Measurements from ENCODE around the gene ZSWIM9.

ZSWIM9 gene

DNA sequence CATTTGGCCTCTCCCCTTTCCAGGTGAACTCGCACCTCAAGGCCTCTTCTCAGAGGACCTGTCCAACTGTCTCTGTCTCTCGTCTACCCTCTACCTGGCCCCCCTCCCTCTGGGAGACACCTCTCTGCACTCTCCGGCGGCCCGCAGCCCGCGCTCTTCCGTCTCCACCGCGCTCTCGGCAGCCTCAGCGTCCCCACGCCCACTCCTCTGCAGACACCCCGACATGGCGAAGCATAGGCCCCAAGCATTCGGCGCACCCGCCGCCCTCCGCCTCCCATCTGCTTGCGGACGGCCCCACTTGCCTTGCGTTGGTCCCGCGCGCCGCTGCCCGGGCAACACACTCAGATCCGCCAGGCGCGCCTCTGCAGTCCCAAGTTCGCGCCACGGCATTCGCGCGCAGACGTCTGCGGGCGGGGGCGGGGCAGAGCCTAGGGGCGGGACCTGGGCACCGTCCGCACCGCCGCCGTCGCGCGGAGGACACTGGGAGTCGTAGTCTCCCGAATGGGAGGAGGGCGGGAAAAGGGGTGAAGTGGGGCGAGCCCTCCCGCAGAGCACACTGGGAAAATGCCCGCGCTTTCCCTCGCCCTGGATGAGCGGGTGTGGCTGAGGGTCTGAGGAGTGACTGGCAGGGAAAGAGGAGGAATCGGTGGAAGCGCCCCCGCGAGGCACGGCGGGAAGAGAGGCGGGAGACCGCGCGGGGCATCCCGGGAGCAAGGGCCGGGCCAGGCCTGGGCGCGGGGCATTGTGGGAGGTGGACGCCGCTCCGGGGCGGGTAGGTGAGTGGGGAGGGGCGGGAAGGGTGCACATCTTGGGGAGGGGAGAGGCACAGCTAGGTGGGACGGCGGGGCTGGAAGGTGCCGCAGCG, at the start of gene ZSWIM9, which contains the start of gene LIG1:
Gene ZSWIM9, plus strand, starts transcription at position 742 of the 865 bp plus-strand sequence. CDS start 1,123 bp downstream, outside the sequence.
Gene LIG1, minus strand, starts transcription at position 406 of the 865 bp plus-strand sequence. CDS start 4,778 bp downstream, outside the sequence.
- DNase-seq, result peak; percentile 98

DNA sequence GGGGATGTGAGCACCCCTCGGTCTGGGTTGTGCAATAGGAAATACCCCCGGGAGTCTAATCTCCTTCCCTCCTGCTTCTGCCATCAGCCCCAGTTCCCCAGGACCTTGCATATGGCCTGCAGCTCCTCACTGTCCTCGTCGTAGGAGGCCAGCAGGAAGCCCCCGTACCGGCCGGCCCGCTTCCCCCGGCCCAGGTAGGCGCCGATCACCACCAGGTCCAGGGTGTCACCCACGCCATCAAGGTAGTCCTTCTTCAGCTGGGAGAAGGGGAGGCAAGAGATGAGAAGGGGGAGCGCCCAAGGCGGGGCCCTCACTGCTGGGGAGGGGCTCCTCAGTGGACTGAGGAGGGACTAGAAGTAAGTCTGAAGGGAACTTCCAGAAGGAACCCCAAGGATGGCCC, 49.4 kb upstream of the ZSWIM9 start:
- no peak for DNase-seq

GRCh38 chr19:48121909-48122371, 48.5 kb upstream of the ZSWIM9 start:
- peak; percentile 81 for DNase-seq

DNA sequence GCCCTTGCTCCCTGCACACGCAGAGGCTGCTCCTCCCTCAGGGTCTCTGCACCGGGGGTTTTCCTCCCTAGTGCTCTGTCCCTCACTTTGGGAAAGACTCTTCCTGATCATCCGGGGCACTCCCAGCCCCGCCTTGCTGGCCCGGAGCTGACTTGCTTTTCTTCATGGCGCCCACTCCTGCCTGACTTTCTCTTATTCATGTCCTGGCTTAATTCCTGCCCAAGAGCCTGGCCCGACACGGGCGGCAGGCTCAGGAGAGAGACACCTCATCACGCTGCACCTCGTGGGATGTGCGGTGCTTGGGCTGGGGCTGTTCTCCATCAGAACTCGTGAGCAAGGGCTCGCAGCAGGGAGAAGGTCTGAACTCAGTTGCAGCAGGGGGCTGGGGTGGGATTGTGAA, 48.1 kb upstream of the ZSWIM9 start:
- no peak for DNase-seq

GRCh38 chr19:48123907-48124651, 46.4 kb upstream of the ZSWIM9 start:
- peak; percentile 51 for DNase-seq

DNA sequence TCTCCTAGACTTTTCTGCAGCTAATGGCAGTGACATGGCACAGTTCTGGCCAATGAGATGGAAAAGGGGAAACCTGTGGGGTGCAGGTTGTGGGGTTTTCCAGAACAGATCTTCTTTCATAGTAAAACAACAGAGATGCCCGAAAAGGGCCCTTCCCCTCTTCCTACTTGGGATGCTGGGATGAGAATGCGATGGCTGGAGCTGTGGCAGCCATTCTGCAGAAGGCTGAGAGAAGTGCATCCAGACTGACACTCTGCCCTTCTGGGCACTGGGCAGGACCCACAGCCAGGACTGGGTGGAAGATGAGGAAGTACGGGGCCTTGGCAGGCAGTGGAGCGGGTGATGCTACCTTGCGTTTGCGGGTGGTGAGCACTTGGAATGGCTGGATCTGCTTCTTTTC, 42.9 kb upstream of the ZSWIM9 start:
- no peak for DNase-seq

- DNase-seq, result no peak
These were observed 37.4 kb upstream of the ZSWIM9 start for GRCh38 chr19:48133094-48133493.

GRCh38 chr19:48135411-48135810, 35.1 kb upstream of the ZSWIM9 start:
- DNase-seq, result no peak

GRCh38 chr19:48136547-48136946, 33.9 kb upstream of the ZSWIM9 start:
- no peak for DNase-seq

- no peak for DNase-seq
These were observed 33.1 kb upstream of the ZSWIM9 start for GRCh38 chr19:48137411-48137810.

- DNase-seq, result no peak
These were observed 31.4 kb upstream of the ZSWIM9 start for GRCh38 chr19:48139053-48139452.

- DNase-seq, result no peak
These were observed 22.8 kb upstream of the ZSWIM9 start for GRCh38 chr19:48147597-48148175.

DNA sequence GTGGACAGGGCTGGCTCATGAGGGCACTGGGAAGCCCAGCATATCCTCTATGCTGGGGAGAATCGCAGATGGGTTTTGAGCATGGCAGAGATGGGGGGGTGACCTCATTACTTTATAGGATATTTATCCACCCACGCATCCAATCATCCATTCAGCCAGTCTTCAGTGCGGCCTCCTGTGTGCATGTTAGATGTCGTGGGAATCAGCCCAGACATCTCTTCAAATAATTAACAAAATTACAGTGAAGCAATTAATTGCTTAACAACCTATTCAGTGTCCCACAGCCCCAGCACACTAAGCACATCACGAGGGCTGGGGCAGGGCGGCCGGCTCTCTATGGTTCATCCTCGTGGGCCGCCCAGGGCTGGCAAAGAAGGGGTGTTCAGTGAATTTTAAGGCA, 21.9 kb upstream of the ZSWIM9 start:
- DNase-seq, result no peak

GRCh38 chr19:48149430-48149829, 21.1 kb upstream of the ZSWIM9 start:
- DNase-seq, result no peak

DNA sequence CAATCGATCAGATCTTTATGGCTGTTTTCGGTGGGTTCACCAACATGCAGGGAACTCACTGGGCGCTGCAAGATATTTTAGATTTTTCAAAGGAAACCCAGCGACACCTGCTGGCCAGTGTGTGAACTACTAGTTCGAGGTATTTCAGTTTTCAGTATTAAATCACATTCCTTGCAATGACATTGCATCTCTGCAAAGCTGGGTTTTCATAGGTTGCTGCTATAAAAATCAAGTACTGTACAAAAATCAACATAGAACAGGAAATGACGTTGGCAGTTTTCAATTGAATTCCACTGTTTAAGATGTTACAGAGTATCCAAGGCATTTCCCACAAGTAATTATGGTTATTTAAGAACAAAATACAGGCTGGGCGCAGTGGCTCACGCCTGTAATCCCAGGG, 17.9 kb upstream of the ZSWIM9 start:
- DNase-seq, result peak; percentile 68

GRCh38 chr19:48154003-48154402, 16.5 kb upstream of the ZSWIM9 start:
- DNase-seq, result no peak

DNA sequence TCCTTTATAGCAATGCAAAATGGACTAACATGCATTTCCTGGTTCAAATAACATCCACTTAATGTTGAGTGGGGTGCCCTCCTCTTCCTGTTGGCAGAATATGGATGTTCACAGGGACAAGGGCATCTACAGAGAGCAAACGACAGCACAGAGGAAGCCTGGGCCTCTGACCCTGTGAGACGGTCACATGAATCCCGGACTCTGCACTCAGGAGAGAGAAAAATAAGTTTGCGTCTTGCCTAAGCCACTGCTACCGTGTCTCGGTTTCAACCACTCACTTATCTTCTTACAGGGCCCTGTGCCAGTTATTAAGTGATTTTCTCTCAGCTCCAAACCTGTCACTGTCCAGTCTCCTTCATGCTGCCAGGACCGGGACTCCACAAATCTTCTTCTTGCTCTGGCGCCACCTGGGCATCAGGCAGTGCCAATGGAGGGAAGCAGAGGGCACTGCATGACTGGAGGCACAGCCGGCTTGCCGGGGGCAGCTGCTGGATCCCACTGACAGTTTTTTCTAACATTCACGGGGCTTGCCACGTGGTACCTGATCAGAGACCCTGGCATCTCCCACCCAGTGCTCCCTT, 12.2 kb upstream of the ZSWIM9 start:
- DNase-seq, result no peak

GRCh38 chr19:48168689-48169088, 1.8 kb upstream of the ZSWIM9 start:
- no peak for DNase-seq

GRCh38 chr19:48169578-48169938, 922 bp upstream of the ZSWIM9 start:
- DNase-seq, result peak; percentile 63

DNA sequence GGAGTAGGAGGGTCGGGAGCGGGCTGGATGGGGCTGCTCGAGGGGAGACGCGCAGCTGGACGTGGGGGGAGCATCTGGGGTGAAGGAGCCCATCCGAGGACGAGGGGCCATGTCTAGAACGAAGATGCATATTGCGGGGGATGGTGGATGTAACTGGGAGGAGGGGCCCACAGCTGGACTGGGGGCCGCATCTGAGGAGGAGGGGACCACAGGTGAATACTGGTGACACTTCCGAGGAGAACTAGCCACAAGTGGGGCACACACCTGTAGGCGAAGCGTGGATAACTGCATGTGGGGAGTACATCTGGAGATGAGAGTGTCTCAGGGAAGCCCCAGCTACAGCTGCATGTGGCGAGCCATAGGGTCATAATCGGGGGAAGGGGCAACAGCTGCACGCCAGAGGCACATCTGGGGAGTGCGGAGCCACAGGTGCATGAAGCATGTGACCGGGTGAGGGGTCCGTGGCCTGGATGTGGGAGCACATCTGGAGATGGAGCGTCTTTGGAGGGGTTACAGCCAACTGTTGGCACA, 402 bp downstream of the ZSWIM9 start:
- DNase-seq, result no peak

DNA sequence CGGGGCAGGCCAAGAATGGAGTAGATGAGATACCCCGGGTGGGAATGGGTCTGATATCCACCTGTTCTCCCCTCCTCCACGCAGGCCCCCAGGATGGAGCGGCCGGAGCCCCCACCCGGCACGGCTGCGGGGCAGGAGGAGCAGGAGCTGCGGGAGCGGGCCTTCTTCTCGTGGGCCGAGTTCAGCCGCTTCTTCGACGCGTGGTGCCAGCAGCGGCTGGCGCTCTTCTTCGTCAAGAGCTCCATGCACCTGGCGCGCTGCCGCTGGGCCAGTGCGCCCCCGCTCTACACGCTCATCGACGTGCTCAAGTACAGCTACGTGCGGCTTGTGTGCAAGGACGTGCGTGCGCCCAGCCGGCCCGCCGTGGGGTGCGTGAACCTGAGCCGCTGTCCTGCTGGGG, 1.2 kb downstream of the ZSWIM9 start:
- DNase-seq, result no peak

GRCh38 chr19:48174445-48175030, 4.1 kb downstream of the ZSWIM9 start:
- DNase-seq, result no peak

- DNase-seq, result no peak
These were observed 5.1 kb downstream of the ZSWIM9 start for GRCh38 chr19:48175578-48175977.

Measured in EL (cell line).